ENCODE measurements around the gene FAM151A. TPM values are rescaled to one million over a fixed set of nuclear protein-coding genes. Genes with fewer than 3 reads are reported as not detected.

The FAM151A gene
- total RNA-seq, 1 donor from 2014 or later: not detected

GRCh38 chr1:54580856-54581550, 42.3 kb downstream of the FAM151A start:
- H3K9me3 Mint-ChIP-seq (ENCODE audit: unreplicated experiment): no peaks in the 10 kb centered on the region
- no peaks in the 10 kb centered on the region for H3K36me3 Mint-ChIP-seq (ENCODE audit: unreplicated experiment)
- H3K4me3 Mint-ChIP-seq (ENCODE audit: unreplicated experiment): no peak overlapping the region
- no peak for TF ChIP-seq CTCF (IDR thresholded peaks at IDR 0.05)
- H3K4me1 Mint-ChIP-seq (ENCODE audit: unreplicated experiment): peaks cover 7% of the 10 kb centered on the region
- no peak for DNase-seq (ENCODE audit: extremely low spot score, unreplicated experiment)
- no peak overlapping the region for H3K27ac Mint-ChIP-seq (ENCODE audit: unreplicated experiment)
- H3K27me3 Mint-ChIP-seq (ENCODE audit: unreplicated experiment): no peaks in the 10 kb centered on the region

GRCh38 chr1:54579337-54579781, 44.0 kb downstream of the FAM151A start:
- Mint-ChIP-seq H3K4me3 (ENCODE audit: unreplicated experiment) (no peak overlapping the region), H3K27ac (ENCODE audit: unreplicated experiment) (no peak overlapping the region), H3K4me1 (ENCODE audit: unreplicated experiment) (peaks cover 7% of the 10 kb centered on the region), H3K27me3 (ENCODE audit: unreplicated experiment) (no peaks in the 10 kb centered on the region), H3K9me3 (ENCODE audit: unreplicated experiment) (no peaks in the 10 kb centered on the region), H3K36me3 (ENCODE audit: unreplicated experiment) (peaks cover 1% of the 10 kb centered on the region)
- no peak for TF ChIP-seq CTCF (IDR thresholded peaks at IDR 0.05)
- DNase-seq (ENCODE audit: extremely low spot score, unreplicated experiment): no peak

GRCh38 chr1:54577612-54578011, 45.7 kb downstream of the FAM151A start:
- Mint-ChIP-seq H3K9me3 (ENCODE audit: unreplicated experiment) (no peaks in the 10 kb centered on the region), H3K27ac (ENCODE audit: unreplicated experiment) (no peak overlapping the region), H3K36me3 (ENCODE audit: unreplicated experiment) (peaks cover 1% of the 10 kb centered on the region), H3K4me1 (ENCODE audit: unreplicated experiment) (peaks cover 7% of the 10 kb centered on the region), H3K4me3 (ENCODE audit: unreplicated experiment) (no peak overlapping the region), H3K27me3 (ENCODE audit: unreplicated experiment) (no peaks in the 10 kb centered on the region)
- DNase-seq (ENCODE audit: extremely low spot score, unreplicated experiment): no peak
- no peak for TF ChIP-seq CTCF (IDR thresholded peaks at IDR 0.05)

- Mint-ChIP-seq H3K36me3 (ENCODE audit: unreplicated experiment) (peaks cover 1% of the 10 kb centered on the region), H3K27ac (ENCODE audit: unreplicated experiment) (no peak overlapping the region), H3K27me3 (ENCODE audit: unreplicated experiment) (no peaks in the 10 kb centered on the region), H3K4me1 (ENCODE audit: unreplicated experiment) (peaks cover 26% of the 10 kb centered on the region), H3K9me3 (ENCODE audit: unreplicated experiment) (no peaks in the 10 kb centered on the region), H3K4me3 (ENCODE audit: unreplicated experiment) (no peak overlapping the region)
- TF ChIP-seq CTCF (IDR thresholded peaks at IDR 0.05): no peak
- DNase-seq (ENCODE audit: extremely low spot score, unreplicated experiment): no peak
Observed at GRCh38 chr1:54575605-54576290, 47.6 kb downstream of the FAM151A start.

DNA sequence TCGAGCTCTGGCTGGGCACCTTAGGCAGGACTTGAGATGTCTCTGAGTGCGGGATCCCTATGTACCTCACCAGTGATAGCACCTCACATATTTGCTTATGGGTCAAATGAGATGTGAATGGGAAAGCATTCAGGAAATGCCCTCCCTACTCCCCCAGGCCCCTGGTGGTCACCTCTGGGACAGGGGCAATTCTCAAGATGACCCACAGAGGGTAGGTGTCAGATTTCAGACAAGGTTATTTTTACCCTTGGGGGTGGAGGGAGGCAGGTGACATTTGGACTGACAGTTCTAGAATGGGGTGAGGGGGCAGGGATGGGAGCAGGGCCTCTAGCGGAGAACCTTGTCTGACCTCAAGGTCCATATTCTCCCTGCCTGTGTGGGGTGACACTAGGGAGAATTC, 48.2 kb downstream of the FAM151A start:
- Mint-ChIP-seq H3K9me3 (ENCODE audit: unreplicated experiment) (no peaks in the 10 kb centered on the region), H3K27ac (ENCODE audit: unreplicated experiment) (no peak overlapping the region), H3K4me3 (ENCODE audit: unreplicated experiment) (no peak overlapping the region), H3K36me3 (ENCODE audit: unreplicated experiment) (peaks cover 1% of the 10 kb centered on the region), H3K27me3 (ENCODE audit: unreplicated experiment) (no peaks in the 10 kb centered on the region), H3K4me1 (ENCODE audit: unreplicated experiment) (peaks cover 27% of the 10 kb centered on the region)
- no peak for TF ChIP-seq CTCF (IDR thresholded peaks at IDR 0.05)
- no peak for DNase-seq (ENCODE audit: extremely low spot score, unreplicated experiment)

Data from osteocyte (in vitro differentiated cells).